Peyer's patch (tissue), 4 donors: ENCODE results near the gene MICAL1. TPM values are rescaled to one million over a fixed set of nuclear protein-coding genes. Genes with fewer than 3 reads are reported as not detected.
A peak's percentile ranks its signal among the peaks of the same experiment; 100 is the strongest.

Experiments used
- DNase-seq, 3 donors: peaks; one replicate each; pipeline ENCODE4 v3.0.0-alpha.2; 2017 to 2019
- H3K27ac ChIP-seq, 4 donors: fragments of 200-600 bp; sonication (generic); one replicate each; pipeline ENCODE4 v1.5.1; 2016 to 2019
- H3K27me3 ChIP-seq, 2 donors: fragments of 200-600 bp; sonication (generic); one replicate each; pipeline ENCODE4 v1.5.1; 2019
- H3K36me3 ChIP-seq, 3 donors: fragments of 200-600 bp; sonication (generic); one replicate each; pipeline ENCODE4 v1.5.1; 2016 to 2019
- H3K4me1 ChIP-seq, 4 donors: fragments of 200-600 bp; sonication (generic); one replicate each; pipeline ENCODE4 v1.5.1; 2016 to 2019
- H3K4me3 ChIP-seq, 4 donors: fragments of 200-600 bp; sonication (generic); 1 replicate in 3 of 4; 2 replicates in 1 of 4; pipeline ENCODE4 v1.5.1; 2016 to 2019; ENCODE audit warnings: mild to moderate bottlenecking in 1 of 4
- H3K9me3 ChIP-seq, 4 donors: fragments of 200-600 bp; sonication (generic); one replicate each; pipeline ENCODE4 v1.5.1; 2016 to 2019; ENCODE audit warnings: mild to moderate bottlenecking in 1 of 4
- POLR2A ChIP-seq, 2 donors: fragments of 450-650 bp; IDR thresholded peaks; one replicate each; pipeline ENCODE4 v1.5.1; 2017; ENCODE audit warnings: antibody characterized with exemption in 2 of 2, mild to moderate bottlenecking in 2 of 2, moderate library complexity in 2 of 2
- total RNA-seq, 4 donors: library from RNA; depleted of rRNA; stranded (reverse); fragments of >200 nt; gene quantifications; one replicate each; pipeline ENCODE4 v1.1.0, GENCODE V29; 2016
- TF ChIP-seq, protein P1 (sequence below), 6 experiments: fragments of 450-650 bp in 4 of 6; fragments of 200-600 bp in 2 of 6; sonication (generic) in 1 of 6; IDR thresholded peaks; one replicate each; pipeline ENCODE4 v1.5.1; 2017 to 2019; ENCODE audit warnings: antibody characterized with exemption in 6 of 6, mild to moderate bottlenecking in 3 of 6, moderate library complexity in 1 of 6

Gene MICAL1
- total RNA-seq, 4 donors from 2014 or later: 154 to 291 (median 223) TPM

DNA sequence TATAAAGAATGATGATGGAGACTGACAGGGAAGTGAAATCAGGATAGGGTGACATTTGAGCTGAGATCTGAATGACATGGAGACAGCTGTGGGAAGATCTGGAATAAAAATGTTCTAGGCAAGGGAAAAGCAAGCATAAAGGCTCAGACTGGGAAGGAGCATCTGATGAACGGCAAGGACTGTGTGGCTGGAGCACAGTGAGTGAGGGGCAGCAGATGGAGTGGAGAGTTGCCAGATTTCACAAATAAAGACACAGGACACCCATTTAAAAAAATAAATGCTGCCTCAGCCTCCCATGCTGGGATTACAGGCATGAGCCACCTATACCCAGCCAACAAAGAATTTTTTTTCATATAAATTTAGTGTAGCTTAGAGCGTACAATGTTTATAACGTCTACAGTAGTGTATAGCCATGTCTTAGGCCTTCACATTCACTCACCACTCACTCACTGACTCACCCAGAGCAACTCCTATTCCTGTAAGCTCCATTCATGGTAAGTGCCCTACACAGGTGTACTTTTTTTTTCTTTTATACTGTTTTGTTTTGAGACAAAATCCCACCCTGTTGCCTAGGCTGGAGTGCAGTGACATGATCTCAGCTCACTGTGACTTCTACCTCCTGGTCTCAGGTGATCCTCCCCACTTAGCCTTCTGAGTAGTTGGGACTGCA lies 29.8 kb upstream of the MICAL1 start:
- no peak overlapping the region for H3K27ac ChIP-seq
- TF ChIP-seq POLR2A (IDR thresholded peaks at IDR 0.05): no peak
- TF ChIP-seq, protein P1, sequence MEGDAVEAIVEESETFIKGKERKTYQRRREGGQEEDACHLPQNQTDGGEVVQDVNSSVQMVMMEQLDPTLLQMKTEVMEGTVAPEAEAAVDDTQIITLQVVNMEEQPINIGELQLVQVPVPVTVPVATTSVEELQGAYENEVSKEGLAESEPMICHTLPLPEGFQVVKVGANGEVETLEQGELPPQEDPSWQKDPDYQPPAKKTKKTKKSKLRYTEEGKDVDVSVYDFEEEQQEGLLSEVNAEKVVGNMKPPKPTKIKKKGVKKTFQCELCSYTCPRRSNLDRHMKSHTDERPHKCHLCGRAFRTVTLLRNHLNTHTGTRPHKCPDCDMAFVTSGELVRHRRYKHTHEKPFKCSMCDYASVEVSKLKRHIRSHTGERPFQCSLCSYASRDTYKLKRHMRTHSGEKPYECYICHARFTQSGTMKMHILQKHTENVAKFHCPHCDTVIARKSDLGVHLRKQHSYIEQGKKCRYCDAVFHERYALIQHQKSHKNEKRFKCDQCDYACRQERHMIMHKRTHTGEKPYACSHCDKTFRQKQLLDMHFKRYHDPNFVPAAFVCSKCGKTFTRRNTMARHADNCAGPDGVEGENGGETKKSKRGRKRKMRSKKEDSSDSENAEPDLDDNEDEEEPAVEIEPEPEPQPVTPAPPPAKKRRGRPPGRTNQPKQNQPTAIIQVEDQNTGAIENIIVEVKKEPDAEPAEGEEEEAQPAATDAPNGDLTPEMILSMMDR (IDR thresholded peaks at IDR 0.05): no peak

DNA sequence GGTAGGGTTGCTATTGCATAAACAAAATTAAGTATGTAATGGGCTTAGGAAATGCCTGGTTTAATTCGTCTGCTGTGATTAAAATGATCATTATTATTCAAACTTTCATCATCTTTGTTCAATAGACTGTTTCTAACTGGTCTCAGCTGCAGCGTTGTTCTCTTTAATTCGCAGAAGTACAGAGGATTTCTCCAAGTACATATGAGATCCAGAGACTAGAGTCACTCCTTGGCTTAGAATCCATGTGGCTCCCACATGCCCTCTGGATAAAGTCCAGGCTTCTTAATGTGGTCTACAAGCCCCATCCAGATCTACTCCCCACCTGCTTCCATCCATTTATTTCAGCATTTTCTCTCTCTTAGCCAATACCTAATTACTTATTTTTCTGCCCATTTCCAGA lies 28.6 kb upstream of the MICAL1 start:
- no peak for TF ChIP-seq POLR2A (IDR thresholded peaks at IDR 0.05)
- TF ChIP-seq, protein P1 (IDR thresholded peaks at IDR 0.05): no peak
- Histone ChIP-seq H3K9me3 (no peaks in the 10 kb centered on the region), H3K4me3 (peak overlapping the region in 1 of 4 donors; percentile 97), H3K27me3 (no peaks in the 10 kb centered on the region), H3K27ac (peak overlapping the region in 3 of 4 donors; percentile 87 to 93 (median 88)), H3K4me1 (peaks cover 0 to 28% (median 18%) of the 10 kb centered on the region in 4 donors), H3K36me3 (peaks cover 0 to 11% (median 0%) of the 10 kb centered on the region in 3 donors)
- DNase-seq: no peak

More for the DNA sequence above, 29.8 kb upstream of the MICAL1 start:
- H3K9me3 ChIP-seq: no peaks in the 10 kb centered on the region
- no peak overlapping the region for H3K4me3 ChIP-seq
- H3K27me3 ChIP-seq: no peaks in the 10 kb centered on the region
- no peak for DNase-seq
- H3K36me3 ChIP-seq: peaks cover 0 to 9% (median 0%) of the 10 kb centered on the region in 3 donors
- peaks cover 0 to 19% (median 11%) of the 10 kb centered on the region in 4 donors for H3K4me1 ChIP-seq

DNA sequence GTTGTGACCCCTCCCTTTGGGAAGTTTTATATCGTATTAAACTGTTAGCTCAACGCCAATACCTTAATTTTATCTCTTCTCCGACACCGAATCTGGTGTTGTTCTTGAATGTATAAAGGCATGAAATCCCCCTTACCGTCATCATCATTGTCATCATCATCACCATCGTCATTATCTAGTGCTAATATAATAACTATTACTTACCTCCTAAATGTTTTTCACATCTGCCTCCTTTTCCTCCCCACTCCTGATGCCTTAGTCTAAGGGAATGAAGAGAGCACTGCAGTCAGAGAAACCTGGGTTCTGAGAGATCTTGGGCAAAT lies 28.1 kb upstream of the MICAL1 start:
- H3K27ac ChIP-seq: peak overlapping the region; percentile 87 to 93 (median 90)
- TF ChIP-seq, protein P1 (IDR thresholded peaks at IDR 0.05): no peak
- no peak for TF ChIP-seq POLR2A (IDR thresholded peaks at IDR 0.05)

DNA sequence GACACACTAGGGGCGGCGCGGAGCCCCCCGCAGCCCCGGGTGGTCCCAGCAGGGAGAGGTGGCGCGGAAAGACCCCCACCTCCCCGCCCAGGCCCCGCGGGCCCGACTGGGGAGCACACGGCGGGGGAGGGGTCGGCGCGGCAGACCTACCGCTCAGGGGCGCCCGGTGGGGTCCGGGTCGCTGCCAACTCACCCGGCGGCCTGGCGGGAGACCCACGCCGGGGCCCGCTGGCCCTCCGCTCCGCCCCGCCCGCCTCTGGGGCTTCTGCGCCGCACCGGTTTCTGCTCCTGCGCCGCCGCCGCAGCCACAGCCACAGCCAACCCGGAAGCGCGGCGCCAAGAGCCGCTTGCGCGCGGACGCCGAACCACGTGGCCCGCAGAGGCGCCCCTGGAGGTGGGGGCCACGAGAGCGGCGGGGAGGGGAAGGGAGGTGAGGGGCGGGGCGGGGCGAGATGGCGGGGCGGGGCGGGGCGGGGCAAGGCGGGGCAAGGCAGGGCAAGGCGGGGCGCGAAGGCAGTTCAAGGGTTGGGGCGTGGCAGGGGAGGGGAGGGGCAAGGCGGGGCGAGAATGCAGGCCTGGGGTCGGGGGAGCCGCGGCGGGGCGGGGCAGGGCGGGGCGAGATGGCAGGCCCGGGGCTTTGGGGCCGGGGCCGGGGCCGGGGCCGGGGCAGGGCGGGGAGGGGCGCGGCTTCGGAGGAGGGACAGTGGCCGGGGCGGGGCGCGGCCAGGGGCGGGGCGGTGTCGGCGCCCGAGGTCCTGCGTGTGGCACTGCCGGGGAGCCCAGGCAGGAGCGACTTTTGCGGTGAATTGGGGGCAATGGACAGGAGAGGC lies 27.5 kb upstream of the MICAL1 start, which contains the start of gene ZBTB24:
ZBTB24 (minus strand) TSS at position 315 of the 830 bp plus-strand sequence. CDS start 1,193 bp downstream, outside the sequence.
- peak; percentile 91 to 96 (median 96) for DNase-seq
- Histone ChIP-seq H3K4me1 (peaks cover 0 to 36% (median 20%) of the 10 kb centered on the region in 4 donors), H3K4me3 (peak within 1 kb of the TSS; percentile 80 to 99 (median 96)), H3K36me3 (peaks cover 0 to 11% (median 0%) of the 10 kb centered on the region in 3 donors), H3K9me3 (no peaks in the 10 kb centered on the region), H3K27ac (peak within 1 kb of the TSS; percentile 87 to 93 (median 90)), H3K27me3 (no peaks in the 10 kb centered on the region)
- TF ChIP-seq POLR2A (IDR thresholded peaks at IDR 0.05): peak; percentile 71 to 83
- TF ChIP-seq, protein P1 (IDR thresholded peaks at IDR 0.05): no peak

More for the DNA sequence above, 28.1 kb upstream of the MICAL1 start:
- Histone ChIP-seq H3K4me1 (peaks cover 0 to 32% (median 19%) of the 10 kb centered on the region in 4 donors), H3K4me3 (peak overlapping the region; percentile 80 to 99 (median 96)), H3K9me3 (no peaks in the 10 kb centered on the region), H3K36me3 (peaks cover 0 to 11% (median 0%) of the 10 kb centered on the region in 3 donors), H3K27me3 (no peaks in the 10 kb centered on the region)
- no peak for DNase-seq

DNA sequence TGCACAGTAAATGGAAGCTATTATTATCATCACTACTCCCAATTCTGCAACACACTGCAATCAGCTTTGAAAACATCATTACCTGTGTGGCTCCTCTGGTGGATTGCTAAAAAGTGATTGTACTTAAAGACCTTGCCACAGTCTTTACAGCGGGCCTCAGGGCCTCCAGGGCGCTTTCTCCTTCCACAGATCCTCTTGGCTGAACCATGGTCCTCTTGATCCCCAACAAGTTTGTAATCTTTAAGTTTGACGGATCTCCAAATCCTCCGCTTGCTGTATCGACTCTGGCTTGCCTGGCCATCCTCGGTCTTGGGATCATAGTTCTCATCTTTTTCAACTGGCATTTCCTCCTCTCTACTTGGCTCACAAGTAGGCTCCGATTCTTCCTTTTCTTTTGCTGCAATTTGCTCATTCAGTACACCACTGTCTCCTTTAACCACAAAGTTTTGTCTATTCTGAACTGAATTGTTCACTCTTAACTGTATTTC lies 25.5 kb upstream of the MICAL1 start:
- Histone ChIP-seq H3K4me1 (peaks cover 0 to 41% (median 26%) of the 10 kb centered on the region in 4 donors), H3K36me3 (peaks cover 0 to 21% (median 0%) of the 10 kb centered on the region in 3 donors), H3K27ac (peak overlapping the region in 1 of 4 donors; percentile 92), H3K27me3 (no peaks in the 10 kb centered on the region), H3K9me3 (no peaks in the 10 kb centered on the region), H3K4me3 (peak overlapping the region in 1 of 4 donors; percentile 4)
- no peak for DNase-seq
- no peak for TF ChIP-seq POLR2A (IDR thresholded peaks at IDR 0.05)
- TF ChIP-seq, protein P1 (IDR thresholded peaks at IDR 0.05): no peak
